22Rv1 (cell line): ENCODE measurements around the gene EYA2.

Experiments
- ZFX ChIP-seq: fragments of 450-650 bp; IDR thresholded peaks from 2 replicates; pipeline ENCODE4 v1.6.1; 2017; ENCODE audit warnings: antibody characterized with exemption, borderline replicate concordance
- TF ChIP-seq, protein P1 (sequence below): fragments of 450-650 bp; IDR thresholded peaks from 2 replicates; pipeline ENCODE4 v1.5.1; 2017; ENCODE audit warnings: mild to moderate bottlenecking

DNA sequence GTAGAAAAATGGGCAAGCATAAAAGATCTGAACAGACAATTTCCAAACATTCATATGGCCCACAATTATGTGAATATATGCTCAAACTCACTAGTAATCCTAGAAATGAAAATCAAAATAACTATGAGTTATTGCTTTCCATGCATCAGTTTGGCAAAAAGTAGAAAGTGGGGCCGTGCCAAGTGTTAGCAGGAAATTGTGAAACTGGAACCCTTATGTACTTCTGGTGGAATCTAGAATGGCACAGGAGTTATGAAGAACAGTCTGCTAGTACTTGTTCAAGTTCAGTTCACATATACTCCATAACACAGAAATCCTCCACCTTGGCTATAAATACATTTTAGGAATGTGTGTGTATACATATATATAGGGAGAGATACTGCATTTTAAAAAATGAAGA, 89.8 kb downstream of the EYA2 start:
- TF ChIP-seq, protein P1, sequence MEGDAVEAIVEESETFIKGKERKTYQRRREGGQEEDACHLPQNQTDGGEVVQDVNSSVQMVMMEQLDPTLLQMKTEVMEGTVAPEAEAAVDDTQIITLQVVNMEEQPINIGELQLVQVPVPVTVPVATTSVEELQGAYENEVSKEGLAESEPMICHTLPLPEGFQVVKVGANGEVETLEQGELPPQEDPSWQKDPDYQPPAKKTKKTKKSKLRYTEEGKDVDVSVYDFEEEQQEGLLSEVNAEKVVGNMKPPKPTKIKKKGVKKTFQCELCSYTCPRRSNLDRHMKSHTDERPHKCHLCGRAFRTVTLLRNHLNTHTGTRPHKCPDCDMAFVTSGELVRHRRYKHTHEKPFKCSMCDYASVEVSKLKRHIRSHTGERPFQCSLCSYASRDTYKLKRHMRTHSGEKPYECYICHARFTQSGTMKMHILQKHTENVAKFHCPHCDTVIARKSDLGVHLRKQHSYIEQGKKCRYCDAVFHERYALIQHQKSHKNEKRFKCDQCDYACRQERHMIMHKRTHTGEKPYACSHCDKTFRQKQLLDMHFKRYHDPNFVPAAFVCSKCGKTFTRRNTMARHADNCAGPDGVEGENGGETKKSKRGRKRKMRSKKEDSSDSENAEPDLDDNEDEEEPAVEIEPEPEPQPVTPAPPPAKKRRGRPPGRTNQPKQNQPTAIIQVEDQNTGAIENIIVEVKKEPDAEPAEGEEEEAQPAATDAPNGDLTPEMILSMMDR = no peak
- no peak for TF ChIP-seq ZFX
